Uterus (tissue), 4 donors: ENCODE measurements around the gene CRIM1. TPM values are rescaled to one million over a fixed set of nuclear protein-coding genes. Genes with fewer than 3 reads are reported as not detected.
A peak's percentile ranks its signal among the peaks of the same experiment; 100 is the strongest.

ENCODE experiments used
- DNase-seq, 2 donors: peaks; one replicate each; pipeline ENCODE4 v3.0.0-alpha.2; 2019 to 2020
- H3K27ac ChIP-seq, 2 donors: fragments of 200-600 bp; sonication (generic); 1 replicate in 1 of 2; 2 replicates in 1 of 2; pipeline ENCODE4 v1.5.1; 2016 to 2018
- H3K27me3 ChIP-seq, 2 donors: fragments of 200-600 bp; sonication (generic); one replicate each; pipeline ENCODE4 v1.5.1; 2018 to 2019; ENCODE audit warnings: control low read depth in 1 of 2
- H3K36me3 ChIP-seq, 2 donors: fragments of 200-600 bp; sonication (generic); one replicate each; pipeline ENCODE4 v1.5.1; 2019; ENCODE audit warnings: control low read depth in 1 of 2
- H3K4me1 ChIP-seq, 2 donors: fragments of 200-600 bp; sonication (generic); one replicate each; pipeline ENCODE4 v1.5.1; 2018 to 2019; ENCODE audit warnings: control low read depth in 1 of 2
- H3K4me3 ChIP-seq, 2 donors: fragments of 200-600 bp; sonication (generic); 1 replicate in 1 of 2; 2 replicates in 1 of 2; pipeline ENCODE4 v1.5.1; 2018 to 2019; ENCODE audit warnings: mild to moderate bottlenecking in 1 of 2
- H3K9me3 ChIP-seq, 2 donors: fragments of 200-600 bp; sonication (generic); one replicate each; pipeline ENCODE4 v1.5.1; 2019; ENCODE audit warnings: control low read depth in 1 of 2
- POLR2A ChIP-seq, 2 donors: fragments of 450-650 bp; IDR thresholded peaks; one replicate each; pipeline ENCODE4 v1.6.1; 2016; ENCODE audit warnings: antibody characterized with exemption in 2 of 2, mild to moderate bottlenecking in 1 of 2, moderate library complexity in 1 of 2
- intact Hi-C: fragments of 100-400 bp; cut with DNase I; formaldehyde crosslinking; loops from one replicate; pipeline ENCODE4 v1.15.1; 2023; ENCODE audit warnings: low total_unique reads
- total RNA-seq, 4 donors: library from RNA; depleted of rRNA in 3 of 4; stranded (reverse); fragments of >200 nt in 3 of 4; gene quantifications; one replicate each; pipeline versions ENCODE4 v1.1.0 to v1.2.4, GENCODE V29; 2014 to 2023
- TF ChIP-seq, protein P1 (sequence below), 4 experiments: fragments of 200-600 bp in 2 of 4; fragments of 450-650 bp in 2 of 4; sonication (generic) in 2 of 4; IDR thresholded peaks; one replicate each; pipeline ENCODE4 v1.5.1; 2016 to 2019; ENCODE audit warnings: antibody characterized with exemption in 4 of 4, mild to moderate bottlenecking in 2 of 4, moderate library complexity in 1 of 4
- donor health status: DM: yes; HTN: yes; CAD: no.

Gene CRIM1
- total RNA-seq, 4 donors from 2014 or later: 51.2 to 168 (median 66.6) TPM

DNA sequence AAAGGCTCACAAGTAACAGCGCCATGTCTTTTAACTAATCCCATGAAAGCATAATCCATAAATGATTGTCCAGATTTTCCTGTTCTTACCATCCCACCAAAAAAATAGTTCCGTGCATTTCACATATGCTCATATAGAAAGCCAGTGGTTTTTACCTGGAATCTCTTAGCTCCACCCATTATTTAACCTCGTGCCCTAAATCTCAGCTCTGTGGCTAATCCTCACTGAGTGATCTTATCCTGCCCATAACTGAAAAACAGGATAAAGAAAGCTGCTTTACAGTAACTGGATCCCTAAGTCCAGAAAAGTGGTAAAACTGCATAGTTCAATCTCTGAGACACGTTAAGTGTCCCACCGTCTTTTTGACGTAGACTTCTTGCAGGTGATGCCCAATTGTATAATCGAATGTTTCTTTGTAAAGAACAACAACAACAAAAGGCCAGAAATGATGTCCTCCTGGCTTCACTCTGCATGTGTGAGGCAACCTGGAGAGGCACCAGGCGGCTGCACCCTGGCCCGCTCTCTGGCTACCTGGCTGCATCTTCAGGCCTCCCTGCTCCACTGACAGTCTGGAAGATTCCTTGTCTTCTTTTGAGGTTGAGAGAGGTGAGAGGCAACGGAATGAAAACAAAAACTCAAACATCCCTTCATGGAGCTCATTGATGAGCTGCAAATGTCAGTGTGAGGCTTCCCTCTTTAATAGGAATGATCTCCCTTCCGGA lies 203.8 kb downstream of the CRIM1 start:
- no peaks in the 10 kb centered on the region for H3K27me3 ChIP-seq
- no peaks in the 10 kb centered on the region for H3K36me3 ChIP-seq
- H3K9me3 ChIP-seq: no peaks in the 10 kb centered on the region
- TF ChIP-seq, protein P1, sequence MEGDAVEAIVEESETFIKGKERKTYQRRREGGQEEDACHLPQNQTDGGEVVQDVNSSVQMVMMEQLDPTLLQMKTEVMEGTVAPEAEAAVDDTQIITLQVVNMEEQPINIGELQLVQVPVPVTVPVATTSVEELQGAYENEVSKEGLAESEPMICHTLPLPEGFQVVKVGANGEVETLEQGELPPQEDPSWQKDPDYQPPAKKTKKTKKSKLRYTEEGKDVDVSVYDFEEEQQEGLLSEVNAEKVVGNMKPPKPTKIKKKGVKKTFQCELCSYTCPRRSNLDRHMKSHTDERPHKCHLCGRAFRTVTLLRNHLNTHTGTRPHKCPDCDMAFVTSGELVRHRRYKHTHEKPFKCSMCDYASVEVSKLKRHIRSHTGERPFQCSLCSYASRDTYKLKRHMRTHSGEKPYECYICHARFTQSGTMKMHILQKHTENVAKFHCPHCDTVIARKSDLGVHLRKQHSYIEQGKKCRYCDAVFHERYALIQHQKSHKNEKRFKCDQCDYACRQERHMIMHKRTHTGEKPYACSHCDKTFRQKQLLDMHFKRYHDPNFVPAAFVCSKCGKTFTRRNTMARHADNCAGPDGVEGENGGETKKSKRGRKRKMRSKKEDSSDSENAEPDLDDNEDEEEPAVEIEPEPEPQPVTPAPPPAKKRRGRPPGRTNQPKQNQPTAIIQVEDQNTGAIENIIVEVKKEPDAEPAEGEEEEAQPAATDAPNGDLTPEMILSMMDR (IDR thresholded peaks at IDR 0.05): no peak
- TF ChIP-seq POLR2A (IDR thresholded peaks at IDR 0.05): no peak
- no peaks in the 10 kb centered on the region for H3K4me1 ChIP-seq
- no peak overlapping the region for H3K4me3 ChIP-seq
- no peak overlapping the region for H3K27ac ChIP-seq
- no peak for DNase-seq
- intact Hi-C loops: no loop called here

DNA sequence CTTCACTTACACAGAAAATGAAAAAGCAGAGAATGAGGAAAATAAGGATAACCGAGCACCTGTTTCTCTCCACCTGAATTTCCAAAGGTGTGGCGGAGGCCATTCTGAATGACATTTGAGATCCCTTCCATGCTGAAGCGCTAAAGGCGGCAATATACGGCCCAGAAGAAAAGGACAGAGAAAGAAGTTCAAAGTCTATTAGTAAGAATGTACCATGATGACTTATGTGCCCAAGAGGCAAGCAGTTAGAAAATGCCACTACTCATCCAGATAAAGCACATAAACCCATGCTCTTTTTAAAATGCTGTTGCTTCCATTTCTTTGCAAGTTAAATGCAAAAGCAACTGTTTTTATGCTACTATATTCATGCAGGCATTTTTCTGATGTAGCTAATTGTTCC lies 205.1 kb downstream of the CRIM1 start:
- peak overlapping the region; percentile 48 to 60 for H3K27ac ChIP-seq
- no peak overlapping the region for H3K4me3 ChIP-seq
- H3K9me3 ChIP-seq: no peaks in the 10 kb centered on the region
- DNase-seq: no peak
- no peaks in the 10 kb centered on the region for H3K36me3 ChIP-seq
- intact Hi-C loops: no loop called here
- H3K4me1 ChIP-seq: no peaks in the 10 kb centered on the region
- H3K27me3 ChIP-seq: no peaks in the 10 kb centered on the region
- no peak for TF ChIP-seq POLR2A (IDR thresholded peaks at IDR 0.05)
- TF ChIP-seq, protein P1 (IDR thresholded peaks at IDR 0.05): no peak

DNA sequence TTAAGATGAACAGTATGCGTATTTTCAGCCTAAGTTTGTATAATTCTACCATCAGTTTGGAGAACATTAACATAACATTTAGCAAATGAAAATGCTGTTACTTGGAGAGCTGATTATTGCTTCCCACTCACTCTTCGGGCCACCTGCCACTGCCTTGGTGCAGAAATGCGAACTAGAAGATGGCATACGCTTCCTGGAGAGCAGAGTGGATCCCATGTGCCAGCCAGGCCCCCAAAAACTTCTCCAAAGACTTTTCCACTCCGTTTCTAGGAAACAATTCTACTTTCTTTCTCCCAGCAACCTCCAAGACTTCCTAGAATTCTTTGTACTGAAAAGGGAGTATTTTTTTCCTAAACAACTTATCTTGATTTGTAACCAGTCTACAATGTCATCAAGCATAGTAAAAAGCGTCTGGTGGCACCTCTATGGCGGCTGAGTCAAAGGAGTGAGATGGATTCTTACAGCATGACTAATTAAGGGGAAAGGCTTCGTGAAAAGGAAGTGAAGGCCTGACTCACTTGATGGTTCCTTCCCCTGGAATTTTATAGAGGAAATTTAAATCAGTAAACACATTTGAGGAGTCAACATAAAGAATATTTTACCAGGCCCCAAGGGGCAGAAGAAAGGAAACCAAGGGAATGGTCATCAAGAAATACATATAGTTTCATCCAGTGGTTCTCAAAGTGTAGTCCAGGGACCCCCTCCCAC lies 205.8 kb downstream of the CRIM1 start:
- no peak for TF ChIP-seq POLR2A (IDR thresholded peaks at IDR 0.05)
- TF ChIP-seq, protein P1 (IDR thresholded peaks at IDR 0.05): no peak
- no peaks in the 10 kb centered on the region for H3K4me1 ChIP-seq
- no peaks in the 10 kb centered on the region for H3K36me3 ChIP-seq
- no peaks in the 10 kb centered on the region for H3K27me3 ChIP-seq
- peak in 1 of 2 donors; percentile 29 for DNase-seq
- H3K4me3 ChIP-seq: no peak overlapping the region
- H3K9me3 ChIP-seq: no peaks in the 10 kb centered on the region
- intact Hi-C loops: no loop called here
- H3K27ac ChIP-seq: peak overlapping the region; percentile 48 to 67

DNA sequence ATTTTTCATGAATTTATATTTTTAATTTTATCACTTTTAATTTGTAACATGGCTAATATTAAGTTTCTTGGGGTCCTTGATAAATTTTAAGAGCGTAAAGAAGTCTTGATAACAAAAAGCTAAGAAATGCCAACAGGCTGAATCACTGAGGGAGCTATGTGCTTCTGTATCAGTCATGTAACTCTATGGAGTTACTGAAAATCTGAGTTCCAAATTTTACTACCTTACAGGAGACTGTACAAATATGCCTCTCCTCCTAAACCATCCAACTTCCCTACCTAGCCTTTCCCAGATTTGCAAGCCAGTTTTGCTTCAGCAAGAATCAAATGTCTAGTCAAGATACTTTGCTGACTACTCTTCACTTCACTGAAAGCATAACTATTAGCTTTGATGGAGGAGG lies 206.7 kb downstream of the CRIM1 start:
- no peaks in the 10 kb centered on the region for H3K4me1 ChIP-seq
- peak overlapping the region in 1 of 2 donors; percentile 67 for H3K27ac ChIP-seq
- H3K27me3 ChIP-seq: no peaks in the 10 kb centered on the region
- no peak for DNase-seq
- TF ChIP-seq POLR2A (IDR thresholded peaks at IDR 0.05): no peak
- TF ChIP-seq, protein P1 (IDR thresholded peaks at IDR 0.05): no peak
- no peaks in the 10 kb centered on the region for H3K9me3 ChIP-seq
- intact Hi-C loops: no loop called here
- no peaks in the 10 kb centered on the region for H3K36me3 ChIP-seq
- no peak overlapping the region for H3K4me3 ChIP-seq

DNA sequence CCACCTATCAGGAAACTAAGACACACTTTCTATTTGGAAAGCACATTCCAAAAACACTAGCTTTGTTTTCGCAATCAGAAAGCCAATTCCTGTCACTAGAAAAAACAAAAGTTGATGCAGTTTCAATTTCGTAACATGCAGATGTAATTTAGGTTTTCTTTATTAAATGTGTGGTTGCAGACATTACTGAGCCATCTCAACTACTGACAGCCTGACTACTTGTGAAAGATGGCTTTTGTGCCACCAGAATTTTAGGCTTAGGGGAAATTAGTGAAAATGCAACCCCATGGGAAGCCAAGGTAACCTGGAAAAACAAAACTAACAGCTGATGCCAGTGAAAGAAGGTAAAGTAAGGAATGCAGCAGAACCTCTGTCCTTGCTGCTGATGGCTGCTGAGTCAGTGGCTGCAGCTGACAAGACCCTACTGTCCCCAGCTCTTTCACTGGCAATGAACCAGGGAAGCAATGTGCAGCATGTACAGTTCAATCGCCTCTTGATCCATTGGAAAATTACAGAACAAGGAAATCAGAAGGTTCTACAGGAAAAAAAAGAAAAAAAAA lies 207.5 kb downstream of the CRIM1 start:
- peak overlapping the region; percentile 9 to 67 for H3K27ac ChIP-seq
- no peak for DNase-seq
- no peak for TF ChIP-seq POLR2A (IDR thresholded peaks at IDR 0.05)
- TF ChIP-seq, protein P1 (IDR thresholded peaks at IDR 0.05): no peak
- H3K9me3 ChIP-seq: no peaks in the 10 kb centered on the region
- H3K4me3 ChIP-seq: no peak overlapping the region
- intact Hi-C loops: no loop called here
- H3K27me3 ChIP-seq: no peaks in the 10 kb centered on the region
- no peaks in the 10 kb centered on the region for H3K36me3 ChIP-seq
- H3K4me1 ChIP-seq: no peaks in the 10 kb centered on the region
